Measurements from ENCODE around the gene RUVBL1. TPM values are rescaled to one million over a fixed set of nuclear protein-coding genes. Genes with fewer than 3 reads are reported as not detected.

The RUVBL1 gene
- total RNA-seq, 1 experiment from 2014 or later = 94.9 TPM

DNA sequence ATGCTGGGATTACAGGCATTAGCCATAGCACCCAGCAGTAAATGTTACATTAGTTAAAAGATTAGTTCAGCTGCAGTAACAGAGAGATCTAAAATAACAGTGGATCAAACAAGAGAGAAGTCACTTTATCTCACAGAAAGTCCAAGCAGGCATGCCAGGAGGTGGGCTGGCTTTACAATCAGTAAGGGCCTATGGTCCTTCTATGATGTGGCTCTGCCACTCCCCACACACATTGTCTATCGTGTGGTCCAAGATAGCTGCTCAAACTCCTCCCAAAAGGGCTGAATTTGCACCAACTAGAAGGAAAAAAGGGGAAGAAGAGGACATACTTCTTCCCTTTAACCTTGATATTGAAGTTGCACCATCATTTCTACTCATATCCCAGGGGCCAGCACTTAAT lies 4.6 kb upstream of the RUVBL1 start:
- CTCF ChIA-PET = no interaction called here
- Histone ChIP-seq H3K27me3 (ENCODE audit: low read length) (no peaks in the 10 kb centered on the region), H3K4me2 (ENCODE audit: low read length) (no peak overlapping the region), H2AFZ (ENCODE audit: low read length) (no peak overlapping the region), H3K79me2 (ENCODE audit: low read length) (peaks cover 3% of the 10 kb centered on the region), H3K36me3 (ENCODE audit: low read depth, low read length) (no peaks in the 10 kb centered on the region), H3K4me1 (ENCODE audit: insufficient read depth, low read length) (peaks cover 5% of the 10 kb centered on the region; the same call in 1 of the 2 replicates), H3K9ac (ENCODE audit: low read length) (no peak overlapping the region), H3K27ac (ENCODE audit: low read length) (no peak overlapping the region), H3F3A (ENCODE audit: low read length, unreplicated experiment) (no peaks in the 10 kb centered on the region), H3K9me3 (ENCODE audit: low read length) (no peaks in the 10 kb centered on the region), H4K20me1 (ENCODE audit: low read length) (no peaks in the 10 kb centered on the region), H3K4me3 (ENCODE audit: low read length) (no peak overlapping the region), H3K9me2 (replicated peaks; ENCODE audit: low read length) (no peaks in the 10 kb centered on the region)
- ATAC-seq = no peak
- DNase-seq = no peak
- no peak for TF ChIP-seq EZH2phosphoT487 (IDR thresholded peaks at IDR 0.05; ENCODE audit: borderline replicate concordance, low read length)
- TF ChIP-seq, protein P1, sequence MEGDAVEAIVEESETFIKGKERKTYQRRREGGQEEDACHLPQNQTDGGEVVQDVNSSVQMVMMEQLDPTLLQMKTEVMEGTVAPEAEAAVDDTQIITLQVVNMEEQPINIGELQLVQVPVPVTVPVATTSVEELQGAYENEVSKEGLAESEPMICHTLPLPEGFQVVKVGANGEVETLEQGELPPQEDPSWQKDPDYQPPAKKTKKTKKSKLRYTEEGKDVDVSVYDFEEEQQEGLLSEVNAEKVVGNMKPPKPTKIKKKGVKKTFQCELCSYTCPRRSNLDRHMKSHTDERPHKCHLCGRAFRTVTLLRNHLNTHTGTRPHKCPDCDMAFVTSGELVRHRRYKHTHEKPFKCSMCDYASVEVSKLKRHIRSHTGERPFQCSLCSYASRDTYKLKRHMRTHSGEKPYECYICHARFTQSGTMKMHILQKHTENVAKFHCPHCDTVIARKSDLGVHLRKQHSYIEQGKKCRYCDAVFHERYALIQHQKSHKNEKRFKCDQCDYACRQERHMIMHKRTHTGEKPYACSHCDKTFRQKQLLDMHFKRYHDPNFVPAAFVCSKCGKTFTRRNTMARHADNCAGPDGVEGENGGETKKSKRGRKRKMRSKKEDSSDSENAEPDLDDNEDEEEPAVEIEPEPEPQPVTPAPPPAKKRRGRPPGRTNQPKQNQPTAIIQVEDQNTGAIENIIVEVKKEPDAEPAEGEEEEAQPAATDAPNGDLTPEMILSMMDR (conservative IDR thresholded peaks at IDR 0.05; ENCODE audit: low read depth, low read length) = no peak
- no peak for TF ChIP-seq EZH2 (IDR thresholded peaks at IDR 0.05; ENCODE audit: low read length, unreplicated experiment)
- intact Hi-C loops (cut with micrococcal nuclease) = no loop called here
- POLR2A ChIA-PET (ENCODE audit: unreplicated experiment) = no interaction called here
- BruUV-seq (replicated peaks) = no TSS peak

DNA sequence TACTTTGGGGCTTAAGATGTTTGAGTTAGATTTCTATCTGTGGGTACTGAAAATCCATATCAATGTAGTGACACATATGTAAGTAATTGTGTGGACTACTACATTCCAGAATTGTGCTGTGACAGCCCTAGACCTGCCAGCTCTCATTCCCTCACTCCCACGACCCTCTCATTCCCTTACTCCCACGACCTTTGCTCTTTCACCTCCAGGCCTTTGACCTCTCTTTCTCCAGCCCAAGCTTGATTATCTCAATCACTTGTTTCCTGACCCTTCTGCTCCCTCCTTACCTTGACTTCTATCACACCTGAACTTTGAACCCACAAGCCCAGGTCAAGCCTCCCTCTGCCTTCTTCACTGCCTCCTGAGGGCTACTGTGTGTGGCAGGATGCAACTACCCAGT lies 3.6 kb upstream of the RUVBL1 start:
- ChIA-PET CTCF (no interaction called here), POLR2A (ENCODE audit: unreplicated experiment) (no interaction called here)
- Histone ChIP-seq H3K27me3 (ENCODE audit: low read length) (no peaks in the 10 kb centered on the region), H3K9ac (ENCODE audit: low read length) (no peak overlapping the region), H3K27ac (ENCODE audit: low read length) (no peak overlapping the region), H3K4me1 (ENCODE audit: insufficient read depth, low read length) (peaks cover 11% of the 10 kb centered on the region), H3F3A (ENCODE audit: low read length, unreplicated experiment) (no peaks in the 10 kb centered on the region), H3K4me2 (ENCODE audit: low read length) (no peak overlapping the region), H4K20me1 (ENCODE audit: low read length) (no peaks in the 10 kb centered on the region), H3K9me3 (ENCODE audit: low read length) (no peaks in the 10 kb centered on the region), H3K79me2 (ENCODE audit: low read length) (peaks cover 14% of the 10 kb centered on the region), H3K36me3 (ENCODE audit: low read depth, low read length) (no peaks in the 10 kb centered on the region), H2AFZ (ENCODE audit: low read length) (no peak overlapping the region), H3K4me3 (ENCODE audit: low read length) (no peak overlapping the region), H3K9me2 (replicated peaks; ENCODE audit: low read length) (no peaks in the 10 kb centered on the region)
- no peak for DNase-seq
- intact Hi-C loops (cut with micrococcal nuclease) = no loop called here
- TF ChIP-seq, protein P1 (conservative IDR thresholded peaks at IDR 0.05; ENCODE audit: low read depth, low read length) = no peak
- no peak for TF ChIP-seq EZH2 (IDR thresholded peaks at IDR 0.05; ENCODE audit: low read length, unreplicated experiment)
- TF ChIP-seq EZH2phosphoT487 (IDR thresholded peaks at IDR 0.05; ENCODE audit: borderline replicate concordance, low read length) = no peak
- no peak for ATAC-seq
- no TSS peak for BruUV-seq (replicated peaks)

DNA sequence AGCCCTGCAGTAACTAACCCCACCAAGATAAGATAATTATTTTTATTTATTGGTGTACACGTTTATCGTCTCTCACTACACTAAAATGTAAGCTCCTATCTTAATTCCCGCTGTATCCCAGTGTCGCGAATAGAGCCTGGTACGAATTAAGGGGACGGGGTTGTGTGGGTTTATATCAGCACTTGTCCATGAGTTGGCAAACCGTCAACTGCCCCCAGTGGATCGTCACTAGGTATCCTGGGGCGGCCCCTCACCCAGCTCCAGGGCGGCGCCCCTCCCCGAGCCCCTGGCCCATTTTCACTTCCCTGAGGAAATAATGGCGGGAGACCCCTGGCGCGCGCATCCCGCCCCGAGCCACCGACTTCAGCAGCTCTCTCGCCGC lies 465 bp downstream of the RUVBL1 start:
- no peaks in the 10 kb centered on the region for H3K27me3 ChIP-seq (ENCODE audit: low read length)
- H3K4me2 ChIP-seq (ENCODE audit: low read length) = peak overlapping the region; percentile 97
- H3K4me1 ChIP-seq (ENCODE audit: insufficient read depth, low read length) = peaks cover 11% of the 10 kb centered on the region
- BruUV-seq (replicated peaks) = no TSS peak
- peak overlapping the region; percentile 94 for H3K4me3 ChIP-seq (ENCODE audit: low read length)
- ATAC-seq = no peak
- H3K27ac ChIP-seq (ENCODE audit: low read length) = peak overlapping the region; percentile 73
- H3K9me2 ChIP-seq (replicated peaks; ENCODE audit: low read length) = no peaks in the 10 kb centered on the region
- H3K79me2 ChIP-seq (ENCODE audit: low read length) = peaks cover 34% of the 10 kb centered on the region
- H3K9ac ChIP-seq (ENCODE audit: low read length) = peak overlapping the region; percentile 99
- intact Hi-C loops (cut with micrococcal nuclease) = no loop called here
- TF ChIP-seq, protein P1 (conservative IDR thresholded peaks at IDR 0.05; ENCODE audit: low read depth, low read length) = no peak
- TF ChIP-seq EZH2phosphoT487 (IDR thresholded peaks at IDR 0.05; ENCODE audit: borderline replicate concordance, low read length) (no peak), EZH2 (IDR thresholded peaks at IDR 0.05; ENCODE audit: low read length, unreplicated experiment) (no peak)
- H3K9me3 ChIP-seq (ENCODE audit: low read length) = no peaks in the 10 kb centered on the region
- no peak for DNase-seq
- ChIA-PET POLR2A (ENCODE audit: unreplicated experiment) (interaction anchor here (0.6 to 0.7 kb wide), 2 partner anchors 333 to 1709 kb away, joined by 3 to 4 read pairs; no protein-coding TSS in a partner anchor), CTCF (interaction anchor here (0.6 kb wide), 1 partner anchor 339 kb away, joined by 3 read pairs; no protein-coding TSS in a partner anchor)
- H3F3A ChIP-seq (ENCODE audit: low read length, unreplicated experiment) = no peaks in the 10 kb centered on the region
- H2AFZ ChIP-seq (ENCODE audit: low read length) = peak overlapping the region; percentile 76; the same call in 1 of the 2 replicates
- no peaks in the 10 kb centered on the region for H4K20me1 ChIP-seq (ENCODE audit: low read length)
- H3K36me3 ChIP-seq (ENCODE audit: low read depth, low read length) = peaks cover 3% of the 10 kb centered on the region; the same call in 1 of the 2 replicates

Measured in PC-3 (cell line).